Neutrophil (primary cell): ENCODE data around the gene PHLDB1.

Experiments
- H3K27ac ChIP-seq: fragments of 200-600 bp; sonication (generic); 2 replicates; pipeline ENCODE4 v1.5.1; 2016; ENCODE audit warnings: mild to moderate bottlenecking, moderate library complexity
- H3K27me3 ChIP-seq: fragments of 200-600 bp; sonication (generic); 2 replicates; pipeline ENCODE4 v1.6.0; 2016; ENCODE audit warnings: mild to moderate bottlenecking
- H3K36me3 ChIP-seq: fragments of 200-600 bp; sonication (generic); 2 replicates; pipeline ENCODE4 v1.5.1; 2017
- H3K4me1 ChIP-seq, 2 experiments: fragments of 200-600 bp in 1 of 2; sonication (generic) in 1 of 2; 1 replicate in 1 of 2; 2 replicates in 1 of 2; pipeline versions ENCODE4 v1.5.1 to v1.6.1; 2013 to 2016; ENCODE audit warnings: low read depth in 1 of 2, low read length in 1 of 2, mild to moderate bottlenecking in 1 of 2, moderate library complexity in 1 of 2; ENCODE audit not compliant: control insufficient read depth in 1 of 2, insufficient read depth in 1 of 2
- H3K4me3 ChIP-seq, 2 experiments: fragments of 200-600 bp in 1 of 2; sonication (generic) in 1 of 2; 1 replicate in 1 of 2; 2 replicates in 1 of 2; pipeline ENCODE4 v1.5.1; 2013 to 2016; ENCODE audit warnings: low read depth in 1 of 2, low read length in 1 of 2, mild to moderate bottlenecking in 1 of 2, moderate library complexity in 1 of 2
- H3K9me3 ChIP-seq: fragments of 200-600 bp; sonication (generic); 2 replicates; pipeline ENCODE4 v1.5.1; 2016
- CTCF ChIP-seq: fragments of 200-600 bp; sonication (generic); IDR thresholded peaks from 2 replicates; pipeline ENCODE4 v1.5.1; 2016; ENCODE audit warnings: antibody characterized with exemption

PHLDB1 gene

GRCh38 chr11:118628861-118629549, 21.6 kb downstream of the PHLDB1 start:
- TF ChIP-seq CTCF: no peak
- Histone ChIP-seq H3K27ac (no peak overlapping the region), H3K36me3 (no peaks in the 10 kb centered on the region)

GRCh38 chr11:118629761-118630661, 22.6 kb downstream of the PHLDB1 start:
- no peak overlapping the region for H3K4me3 ChIP-seq
- no peaks in the 10 kb centered on the region for H3K9me3 ChIP-seq
- peaks cover 7% of the 10 kb centered on the region for H3K27me3 ChIP-seq
- no peak overlapping the region for H3K27ac ChIP-seq
- no peak for TF ChIP-seq CTCF
- H3K36me3 ChIP-seq: no peaks in the 10 kb centered on the region
- peaks cover 0 to 3% of the 10 kb centered on the region in 2 experiments for H3K4me1 ChIP-seq

More at GRCh38 chr11:118628861-118629549, 21.6 kb downstream of the PHLDB1 start:
- Histone ChIP-seq H3K4me1 (peaks cover 0 to 3% of the 10 kb centered on the region in 2 experiments), H3K27me3 (no peaks in the 10 kb centered on the region), H3K4me3 (no peak overlapping the region), H3K9me3 (no peaks in the 10 kb centered on the region)

- H3K9me3 ChIP-seq: no peaks in the 10 kb centered on the region
- no peak overlapping the region for H3K27ac ChIP-seq
- no peak overlapping the region for H3K4me3 ChIP-seq
- H3K4me1 ChIP-seq: peaks cover 0 to 3% of the 10 kb centered on the region in 2 experiments
- no peak for TF ChIP-seq CTCF
- no peaks in the 10 kb centered on the region for H3K36me3 ChIP-seq
- peaks cover 16% of the 10 kb centered on the region for H3K27me3 ChIP-seq
These were observed 23.9 kb downstream of the PHLDB1 start for GRCh38 chr11:118631142-118631909.

GRCh38 chr11:118632577-118633318, 25.3 kb downstream of the PHLDB1 start:
- H3K4me1 ChIP-seq: peaks cover 0 to 3% of the 10 kb centered on the region in 2 experiments

More at GRCh38 chr11:118632577-118633318, 25.3 kb downstream of the PHLDB1 start:
- H3K36me3 ChIP-seq: no peaks in the 10 kb centered on the region
- H3K4me3 ChIP-seq: no peak overlapping the region
- no peak for TF ChIP-seq CTCF
- no peak overlapping the region for H3K27ac ChIP-seq
- peaks cover 16% of the 10 kb centered on the region for H3K27me3 ChIP-seq
- no peaks in the 10 kb centered on the region for H3K9me3 ChIP-seq
